Hepatocyte (in vitro differentiated cells): Measurements from ENCODE around the gene SP8. TPM values are rescaled to one million over a fixed set of nuclear protein-coding genes. Genes with fewer than 3 reads are reported as not detected.
A peak's percentile ranks its signal among the peaks of the same experiment; 100 is the strongest.

Experiments used
- DNase-seq: peaks from one replicate; pipeline ENCODE4 v3.0.0-alpha.2; 2016; ENCODE audit warnings: low spot score
- H2AFZ ChIP-seq: fragments of 200-600 bp; sonication (generic); 2 replicates; pipeline ENCODE4 v1.6.0; 2016; ENCODE audit warnings: antibody characterized with exemption, mild to moderate bottlenecking
- H3K27ac ChIP-seq: fragments of 200-600 bp; sonication (generic); 2 replicates; pipeline ENCODE4 v1.5.1; 2016; ENCODE audit warnings: mild to moderate bottlenecking
- H3K27me3 ChIP-seq: fragments of 200-600 bp; sonication (generic); 2 replicates; pipeline ENCODE4 v1.6.1; 2016
- H3K36me3 ChIP-seq: fragments of 200-600 bp; sonication (generic); replicated peaks from 2 replicates; pipeline ENCODE4 v1.5.1; 2016; ENCODE audit warnings: low read depth; ENCODE audit not compliant: insufficient read depth
- H3K4me1 ChIP-seq: fragments of 200-600 bp; sonication (generic); 2 replicates; pipeline ENCODE4 v1.5.1; 2016; ENCODE audit warnings: mild to moderate bottlenecking, moderate library complexity; ENCODE audit not compliant: insufficient read depth
- H3K4me2 ChIP-seq: fragments of 200-600 bp; sonication (generic); 2 replicates; pipeline ENCODE4 v1.6.0; 2016
- H3K4me3 ChIP-seq: fragments of 200-600 bp; sonication (generic); 2 replicates; pipeline ENCODE4 v1.5.1; 2016; ENCODE audit warnings: mild to moderate bottlenecking
- H3K79me2 ChIP-seq: fragments of 200-600 bp; sonication (generic); 2 replicates; pipeline ENCODE4 v1.6.0; 2017; ENCODE audit warnings: mild to moderate bottlenecking
- H3K9me2 ChIP-seq: fragments of 200-600 bp; sonication (generic); replicated peaks from 2 replicates; pipeline ENCODE4 v1.6.0; 2017; ENCODE audit warnings: mild to moderate bottlenecking; ENCODE audit not compliant: insufficient read depth
- H3K9me3 ChIP-seq: fragments of 200-600 bp; sonication (generic); 2 replicates; pipeline ENCODE4 v1.5.1; 2016; ENCODE audit warnings: low read depth, mild to moderate bottlenecking
- H4K20me1 ChIP-seq: fragments of 200-600 bp; sonication (generic); 2 replicates; pipeline ENCODE4 v1.6.0; 2016; ENCODE audit warnings: mild to moderate bottlenecking; ENCODE audit not compliant: insufficient read depth, poor library complexity, severe bottlenecking
- EZH2 ChIP-seq: fragments of 200-600 bp; sonication (generic); IDR thresholded peaks from 2 replicates; pipeline ENCODE4 v1.6.1; 2016; ENCODE audit warnings: antibody characterized with exemption, mild to moderate bottlenecking, borderline replicate concordance
- EZH2phosphoT487 ChIP-seq: fragments of 200-600 bp; sonication (generic); IDR thresholded peaks from one replicate; pipeline ENCODE4 v1.6.1; 2018; ENCODE audit warnings: antibody characterized with exemption, mild to moderate bottlenecking, low read depth, moderate library complexity; ENCODE audit not compliant: unreplicated experiment, severe bottlenecking
- WGBS: methylation state at CpG from one replicate; pipeline ENCODE4 v1.1.6; 2016; ENCODE audit warnings: low lambda C conversion rate; ENCODE audit errors: missing lambda C conversion rate; 5-methylcytosine and 5-hydroxymethylcytosine counted together
- polyA plus RNA-seq: library from polyadenylated mRNA; unstranded; fragments of >200 nt; fragmentation: Nextera tagmentation; extraction: Ambion mirVana; gene quantifications from 2 replicates; pipeline ENCODE4 v1.2.1, GENCODE V29; 2016
- total RNA-seq: library from RNA; depleted of rRNA; stranded (reverse); fragments of >200 nt; gene quantifications from 2 replicates; pipeline ENCODE4 v1.2.3, GENCODE V29; 2014
- TF ChIP-seq, protein P1 (sequence below): fragments of 200-600 bp; sonication (generic); IDR thresholded peaks from 2 replicates; pipeline ENCODE4 v1.5.1; 2016; ENCODE audit warnings: antibody characterized with exemption, mild to moderate bottlenecking; ENCODE audit not compliant: poor library complexity

Gene SP8
- total and polyA plus RNA-seq, 2 experiments from 2014 or later = 0.04 to 1.0 TPM

DNA sequence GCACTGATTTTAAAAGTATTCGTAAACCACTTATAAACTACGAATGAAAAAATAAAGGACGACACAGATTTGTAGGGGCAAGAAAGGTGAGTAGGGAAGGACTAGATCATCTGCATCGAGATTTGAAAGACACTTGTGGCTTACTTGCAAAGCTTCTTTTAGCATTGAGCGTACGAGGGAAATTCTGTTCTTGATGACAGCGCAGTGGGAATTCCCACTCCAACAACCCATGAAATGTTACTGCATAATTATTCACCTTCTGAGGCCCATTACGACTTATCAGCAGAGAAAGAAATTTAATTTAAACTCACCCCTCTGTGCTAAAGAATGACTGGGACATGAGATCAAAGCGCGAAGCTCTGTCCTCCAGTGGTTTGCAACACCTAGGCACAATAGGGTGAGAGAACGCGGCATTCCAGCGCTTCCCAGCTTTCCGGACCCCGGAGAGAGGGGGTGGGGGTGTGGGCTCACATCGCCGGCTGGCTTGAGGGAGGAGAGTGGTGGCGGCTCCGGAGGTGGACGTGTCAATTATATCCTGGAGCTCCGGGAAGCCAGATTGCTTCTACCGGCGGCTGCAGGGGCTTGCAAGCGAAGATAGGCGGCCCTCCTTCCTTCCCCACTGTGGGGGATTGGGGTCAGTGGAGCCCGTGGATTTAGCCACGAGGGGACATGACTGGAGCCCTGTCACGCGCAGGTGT is 10.3 kb downstream of the SP8 start:
- Histone ChIP-seq H2AFZ (no peak overlapping the region), H3K9me2 (no peaks in the 10 kb centered on the region), H3K4me3 (no peak overlapping the region), H4K20me1 (no peaks in the 10 kb centered on the region), H3K79me2 (no peaks in the 10 kb centered on the region), H3K4me2 (no peak overlapping the region), H3K27me3 (peaks cover 86% of the 10 kb centered on the region), H3K4me1 (no peaks in the 10 kb centered on the region), H3K27ac (no peak overlapping the region), H3K36me3 (no peaks in the 10 kb centered on the region), H3K9me3 (no peaks in the 10 kb centered on the region)
- DNase-seq = no peak
- WGBS = 20% methylated on average over 29 of the region's 29 CpGs
- TF ChIP-seq EZH2phosphoT487 (peak; percentile 17), EZH2 (peak; percentile 89)
- TF ChIP-seq, protein P1, sequence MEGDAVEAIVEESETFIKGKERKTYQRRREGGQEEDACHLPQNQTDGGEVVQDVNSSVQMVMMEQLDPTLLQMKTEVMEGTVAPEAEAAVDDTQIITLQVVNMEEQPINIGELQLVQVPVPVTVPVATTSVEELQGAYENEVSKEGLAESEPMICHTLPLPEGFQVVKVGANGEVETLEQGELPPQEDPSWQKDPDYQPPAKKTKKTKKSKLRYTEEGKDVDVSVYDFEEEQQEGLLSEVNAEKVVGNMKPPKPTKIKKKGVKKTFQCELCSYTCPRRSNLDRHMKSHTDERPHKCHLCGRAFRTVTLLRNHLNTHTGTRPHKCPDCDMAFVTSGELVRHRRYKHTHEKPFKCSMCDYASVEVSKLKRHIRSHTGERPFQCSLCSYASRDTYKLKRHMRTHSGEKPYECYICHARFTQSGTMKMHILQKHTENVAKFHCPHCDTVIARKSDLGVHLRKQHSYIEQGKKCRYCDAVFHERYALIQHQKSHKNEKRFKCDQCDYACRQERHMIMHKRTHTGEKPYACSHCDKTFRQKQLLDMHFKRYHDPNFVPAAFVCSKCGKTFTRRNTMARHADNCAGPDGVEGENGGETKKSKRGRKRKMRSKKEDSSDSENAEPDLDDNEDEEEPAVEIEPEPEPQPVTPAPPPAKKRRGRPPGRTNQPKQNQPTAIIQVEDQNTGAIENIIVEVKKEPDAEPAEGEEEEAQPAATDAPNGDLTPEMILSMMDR = no peak

DNA sequence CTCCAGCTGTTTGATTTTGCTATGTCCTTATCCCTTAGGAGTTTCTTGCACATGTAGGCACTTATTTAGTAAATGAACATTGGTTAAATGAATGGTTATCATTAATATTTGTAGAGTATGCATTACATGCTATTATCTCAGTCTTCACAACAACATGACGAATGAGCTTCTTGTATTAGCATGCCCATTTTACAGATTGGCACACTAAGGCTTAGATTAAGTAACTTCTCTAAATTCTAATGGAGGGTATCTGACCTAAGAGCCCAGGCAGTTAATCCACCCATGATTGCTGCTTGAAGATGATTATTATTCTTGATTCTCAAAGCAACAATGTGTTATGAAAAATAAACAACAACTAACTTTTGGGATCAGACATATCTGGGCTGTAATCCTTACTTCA is 32.7 kb downstream of the SP8 start:
- H3K9me2 ChIP-seq = no peaks in the 10 kb centered on the region
- no peaks in the 10 kb centered on the region for H3K4me1 ChIP-seq
- no peak overlapping the region for H3K4me2 ChIP-seq
- H3K9me3 ChIP-seq = no peaks in the 10 kb centered on the region
- no peaks in the 10 kb centered on the region for H3K27me3 ChIP-seq
- WGBS = 97% methylated on average over 1 of the region's 1 CpG
- DNase-seq = no peak
- no peaks in the 10 kb centered on the region for H4K20me1 ChIP-seq
- TF ChIP-seq EZH2phosphoT487 (no peak), EZH2 (no peak)
- TF ChIP-seq, protein P1 = no peak
- no peak overlapping the region for H3K27ac ChIP-seq
- H3K79me2 ChIP-seq = no peaks in the 10 kb centered on the region
- H2AFZ ChIP-seq = no peak overlapping the region
- no peak overlapping the region for H3K4me3 ChIP-seq
- H3K36me3 ChIP-seq = no peaks in the 10 kb centered on the region

DNA sequence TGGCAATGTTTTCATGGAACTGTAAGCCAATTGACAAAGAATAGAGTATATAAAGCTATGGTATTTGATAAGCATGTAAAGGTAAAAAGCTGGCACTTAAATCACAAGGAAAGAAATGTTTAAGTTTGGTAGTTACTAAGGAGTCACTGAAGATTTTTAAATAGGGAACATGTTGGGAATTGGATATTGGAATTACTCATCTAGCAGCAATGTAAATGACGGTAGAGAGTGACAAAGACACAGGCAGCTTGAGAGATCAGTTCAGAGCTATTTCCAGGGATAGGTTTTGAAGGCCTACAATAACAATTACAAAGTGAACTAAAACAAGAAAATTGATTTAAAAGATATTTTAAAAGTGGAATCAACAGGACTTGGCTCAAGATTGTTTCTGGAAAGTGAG is 36.8 kb downstream of the SP8 start:
- Histone ChIP-seq H3K27ac (no peak overlapping the region), H3K27me3 (no peaks in the 10 kb centered on the region), H3K4me1 (peaks cover 3% of the 10 kb centered on the region), H3K79me2 (no peaks in the 10 kb centered on the region), H3K36me3 (no peaks in the 10 kb centered on the region), H4K20me1 (no peaks in the 10 kb centered on the region), H3K9me3 (no peaks in the 10 kb centered on the region), H3K4me2 (no peak overlapping the region), H2AFZ (no peak overlapping the region), H3K9me2 (no peaks in the 10 kb centered on the region), H3K4me3 (no peak overlapping the region)
- 77% methylated on average over 1 of the region's 1 CpG for WGBS
- no peak for TF ChIP-seq EZH2
- TF ChIP-seq, protein P1 = no peak
- TF ChIP-seq EZH2phosphoT487 = no peak
- DNase-seq = no peak
